ENCODE measurements around the gene NEDD4. TPM values are rescaled to one million over a fixed set of nuclear protein-coding genes. Genes with fewer than 3 reads are reported as not detected.

Gene NEDD4
- total and polyA plus RNA-seq, 2 of the 4 experiments (the other 2 are of a cell fraction) = 27.4 to 80.7 TPM

GRCh38 chr15:55916666-55917409 lies 76.6 kb downstream of the NEDD4 start:
- in situ Hi-C loops (cut with MboI; ENCODE audit: low sequenced_read_pairs) = loop anchor here (10.0 kb wide), 1 partner anchor 272 kb away; no protein-coding TSS in a partner anchor

More at GRCh38 chr15:55916666-55917409, 76.6 kb downstream of the NEDD4 start:
- Histone ChIP-seq H3K14ac (replicated peaks; ENCODE audit: low read depth, low read length) (peak overlapping the region; percentile 78), H3K56ac (ENCODE audit: extremely low read depth, insufficient read depth, low read length) (peak overlapping the region; percentile 65), H3K36me3 (ENCODE audit: control insufficient read depth, insufficient read depth, low read length) (no peaks in the 10 kb centered on the region), H4K5ac (ENCODE audit: low read depth, low read length) (peak overlapping the region; percentile 47; the same call in 1 of the 2 replicates), H2AK9ac (replicated peaks; ENCODE audit: low read depth, low read length, poor library complexity) (no peak overlapping the region), H3K4me3 (ENCODE audit: insufficient read depth, low read depth, low read length) (peak overlapping the region; percentile 45; the same call in 1 of the 2 replicates), H3K9ac (ENCODE audit: low read depth, low read length) (peak overlapping the region; percentile 65), H3K9me1 (ENCODE audit: insufficient read depth, low read length) (peaks cover 2% of the 10 kb centered on the region; the same call in 1 of the 2 replicates), H2BK15ac (ENCODE audit: low read depth, low read length) (peak overlapping the region; percentile 83; the same call in 2 of the 3 replicates), H4K8ac (ENCODE audit: low read depth in 2 of 2, low read length in 2 of 2) (peak overlapping the region; percentile 48 to 67), H3K23ac (ENCODE audit: low read depth, low read length) (peak overlapping the region; percentile 84), H2BK120ac (ENCODE audit: low read depth, low read length) (peak overlapping the region; percentile 77), H3K4ac (ENCODE audit: low read depth, low read length) (peak overlapping the region; percentile 50), H3K27me3 (ENCODE audit: control insufficient read depth, insufficient read depth, low read length) (no peaks in the 10 kb centered on the region), H4K20me1 (ENCODE audit: insufficient read depth, low read length) (no peaks in the 10 kb centered on the region), H3K4me2 (ENCODE audit: low read depth, low read length) (peak overlapping the region; percentile 97), H3K4me1 (ENCODE audit: control insufficient read depth, insufficient read depth, low read length) (no peaks in the 10 kb centered on the region), H3K9me3 (ENCODE audit: control insufficient read depth, insufficient read depth, low read length) (no peaks in the 10 kb centered on the region), H2AFZ (replicated peaks; ENCODE audit: low read length, poor library complexity) (no peak overlapping the region), H3K27ac (ENCODE audit: insufficient read depth, low read length) (peak overlapping the region; percentile 67), H2BK20ac (ENCODE audit: low read depth, low read length) (peak overlapping the region; percentile 22), H3K18ac (ENCODE audit: low read depth, low read length) (peak overlapping the region; percentile 76), H4K91ac (ENCODE audit: insufficient read depth, low read depth, low read length) (peak overlapping the region; percentile 76), H2BK5ac (ENCODE audit: low read depth, low read length, poor library complexity, severe bottlenecking) (peak overlapping the region; percentile 80), H3K79me1 (ENCODE audit: low read depth in 1 of 2, low read length in 2 of 2) (peaks cover 17 to 24% of the 10 kb centered on the region in 2 experiments), H2AK5ac (ENCODE audit: low read depth, low read length) (peak overlapping the region; percentile 78; the same call in 1 of the 2 replicates)
- TF ChIP-seq MAZ (IDR thresholded peaks at IDR 0.05; ENCODE audit: borderline replicate concordance, low read depth, low read length) (no peak), POLR2A (IDR thresholded peaks at IDR 0.05; ENCODE audit: low read depth, low read length) (peak; percentile 70; the same call in 1 of the 2 replicates), MAFK (IDR thresholded peaks at IDR 0.05; ENCODE audit: low read depth, low read length) (peak; percentile 58; the same call in 1 of the 2 replicates)
- peak; percentile 91 for DNase-seq
- TSS peak; percentile 16 for BruUV-seq (replicated peaks)
- ATAC-seq (ENCODE audit: low read depth) = peak; percentile 24
- 8% methylated on average over 4 of the region's 11 CpGs; no CpG with 5 or more reads in 1 of the 2 experiments for whole genome bisulfite sequencing, 2 experiments (ENCODE audit: extremely low coverage in 2 of 2, insufficient read length in 1 of 2)
- intact Hi-C loops (cut with micrococcal nuclease) (loop anchor here (1.0 to 10.0 kb wide), 5 partner anchors 60 to 508 kb away; partner anchors contain the start of gene PRTG), dilution Hi-C loops (cut with HindIII; ENCODE audit: low sequenced_read_pairs, unreplicated experiment) (no loop called here)
- ChIA-PET CTCF (interaction anchor here (0.6 to 2.5 kb wide), 7 partner anchors 8 to 123 kb away, joined by 3 to 9 read pairs (median 4); no protein-coding TSS in a partner anchor), POLR2A (ENCODE audit: unreplicated experiment) (interaction anchor here (0.7 kb wide), 1 partner anchor 788 kb away, joined by 3 read pairs; no protein-coding TSS in a partner anchor)

Measured in IMR-90 (cell line).